ENCODE data around the gene CACNA1B.

- TF ChIP-seq CTCF (IDR thresholded peaks at IDR 0.05) (no peak), RAD21 (IDR thresholded peaks at IDR 0.05; ENCODE audit: low read length) (no peak), TCF12 (IDR thresholded peaks at IDR 0.05) (no peak), USF2 (IDR thresholded peaks at IDR 0.05; ENCODE audit: borderline replicate concordance, low read depth, low read length) (no peak), CHD2 (IDR thresholded peaks at IDR 0.05; ENCODE audit: low read length, partially characterized antibody) (no peak), TAF1 (IDR thresholded peaks at IDR 0.05; ENCODE audit: borderline replicate concordance, low read depth, low read length) (no peak), EZH2phosphoT487 (IDR thresholded peaks at IDR 0.05; ENCODE audit: borderline replicate concordance, low read depth) (no peak), RCOR1 (IDR thresholded peaks at IDR 0.05; ENCODE audit: low read length) (no peak), MEF2A (IDR thresholded peaks at IDR 0.05; ENCODE audit: borderline replicate concordance, low read depth) (no peak), FOXM1 (IDR thresholded peaks at IDR 0.05; ENCODE audit: low read depth) (no peak), USF1 (IDR thresholded peaks at IDR 0.05; ENCODE audit: borderline replicate concordance, low read depth) (no peak)
- TF ChIP-seq, protein P1, sequence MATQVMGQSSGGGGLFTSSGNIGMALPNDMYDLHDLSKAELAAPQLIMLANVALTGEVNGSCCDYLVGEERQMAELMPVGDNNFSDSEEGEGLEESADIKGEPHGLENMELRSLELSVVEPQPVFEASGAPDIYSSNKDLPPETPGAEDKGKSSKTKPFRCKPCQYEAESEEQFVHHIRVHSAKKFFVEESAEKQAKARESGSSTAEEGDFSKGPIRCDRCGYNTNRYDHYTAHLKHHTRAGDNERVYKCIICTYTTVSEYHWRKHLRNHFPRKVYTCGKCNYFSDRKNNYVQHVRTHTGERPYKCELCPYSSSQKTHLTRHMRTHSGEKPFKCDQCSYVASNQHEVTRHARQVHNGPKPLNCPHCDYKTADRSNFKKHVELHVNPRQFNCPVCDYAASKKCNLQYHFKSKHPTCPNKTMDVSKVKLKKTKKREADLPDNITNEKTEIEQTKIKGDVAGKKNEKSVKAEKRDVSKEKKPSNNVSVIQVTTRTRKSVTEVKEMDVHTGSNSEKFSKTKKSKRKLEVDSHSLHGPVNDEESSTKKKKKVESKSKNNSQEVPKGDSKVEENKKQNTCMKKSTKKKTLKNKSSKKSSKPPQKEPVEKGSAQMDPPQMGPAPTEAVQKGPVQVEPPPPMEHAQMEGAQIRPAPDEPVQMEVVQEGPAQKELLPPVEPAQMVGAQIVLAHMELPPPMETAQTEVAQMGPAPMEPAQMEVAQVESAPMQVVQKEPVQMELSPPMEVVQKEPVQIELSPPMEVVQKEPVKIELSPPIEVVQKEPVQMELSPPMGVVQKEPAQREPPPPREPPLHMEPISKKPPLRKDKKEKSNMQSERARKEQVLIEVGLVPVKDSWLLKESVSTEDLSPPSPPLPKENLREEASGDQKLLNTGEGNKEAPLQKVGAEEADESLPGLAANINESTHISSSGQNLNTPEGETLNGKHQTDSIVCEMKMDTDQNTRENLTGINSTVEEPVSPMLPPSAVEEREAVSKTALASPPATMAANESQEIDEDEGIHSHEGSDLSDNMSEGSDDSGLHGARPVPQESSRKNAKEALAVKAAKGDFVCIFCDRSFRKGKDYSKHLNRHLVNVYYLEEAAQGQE (IDR thresholded peaks at IDR 0.05; ENCODE audit: low read depth, low read length), result no peak
- TF ChIP-seq, protein P2, sequence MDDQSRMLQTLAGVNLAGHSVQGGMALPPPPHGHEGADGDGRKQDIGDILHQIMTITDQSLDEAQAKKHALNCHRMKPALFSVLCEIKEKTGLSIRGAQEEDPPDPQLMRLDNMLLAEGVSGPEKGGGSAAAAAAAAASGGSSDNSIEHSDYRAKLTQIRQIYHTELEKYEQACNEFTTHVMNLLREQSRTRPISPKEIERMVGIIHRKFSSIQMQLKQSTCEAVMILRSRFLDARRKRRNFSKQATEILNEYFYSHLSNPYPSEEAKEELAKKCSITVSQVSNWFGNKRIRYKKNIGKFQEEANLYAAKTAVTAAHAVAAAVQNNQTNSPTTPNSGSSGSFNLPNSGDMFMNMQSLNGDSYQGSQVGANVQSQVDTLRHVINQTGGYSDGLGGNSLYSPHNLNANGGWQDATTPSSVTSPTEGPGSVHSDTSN (IDR thresholded peaks at IDR 0.05), result no peak
Observed at GRCh38 chr9:138105561-138106505, 228.3 kb downstream of the CACNA1B start.

All from SK-N-SH (cell line).